Karpas-422 (cell line): ENCODE measurements around the gene BID. TPM values are rescaled to one million over a fixed set of nuclear protein-coding genes. Genes with fewer than 3 reads are reported as not detected.

ENCODE experiments used
- DNase-seq: peaks from one replicate; pipeline ENCODE4 v3.0.0-alpha.2; 2015
- H2AFZ ChIP-seq: fragments of 200-600 bp; sonication (generic); 2 replicates; pipeline ENCODE4 v1.6.1; 2014; ENCODE audit warnings: antibody characterized with exemption, low read length, mixed read lengths
- H3K27ac ChIP-seq: fragments of 200-600 bp; sonication (generic); 2 replicates; pipeline ENCODE4 v1.5.1; 2014; ENCODE audit warnings: mild to moderate bottlenecking, low read length, moderate library complexity
- H3K27me3 ChIP-seq: fragments of 200-600 bp; sonication (generic); 2 replicates; pipeline ENCODE4 v1.6.1; 2014; ENCODE audit warnings: low read length, mixed read lengths
- H3K36me3 ChIP-seq: fragments of 200-600 bp; sonication (generic); 2 replicates; pipeline ENCODE4 v1.6.1; 2014; ENCODE audit warnings: low read length, mixed read lengths; ENCODE audit not compliant: insufficient read depth
- H3K4me1 ChIP-seq: fragments of 200-600 bp; sonication (generic); 2 replicates; pipeline ENCODE4 v1.6.1; 2014; ENCODE audit warnings: mild to moderate bottlenecking, low read length, mixed read lengths
- H3K4me2 ChIP-seq: fragments of 200-600 bp; sonication (generic); 2 replicates; pipeline ENCODE4 v1.6.1; 2014; ENCODE audit warnings: low read length, low read depth, mild to moderate bottlenecking; ENCODE audit not compliant: poor library complexity, severe bottlenecking
- H3K4me3 ChIP-seq: fragments of 200-600 bp; sonication (generic); 2 replicates; pipeline ENCODE4 v1.5.1; 2014; ENCODE audit warnings: mild to moderate bottlenecking, antibody characterized with exemption, low read length, mixed read lengths
- H3K79me2 ChIP-seq: fragments of 200-600 bp; sonication (generic); 2 replicates; pipeline ENCODE4 v1.6.1; 2014; ENCODE audit warnings: mild to moderate bottlenecking, low read length, mixed read lengths
- H3K9ac ChIP-seq: fragments of 200-600 bp; sonication (generic); 2 replicates; pipeline ENCODE4 v1.6.0; 2014; ENCODE audit warnings: low read length
- H3K9me2 ChIP-seq: fragments of 200-600 bp; sonication (generic), shearing (Covaris generic); replicated peaks from 2 replicates; pipeline ENCODE4 v1.6.0; 2014; ENCODE audit warnings: mild to moderate bottlenecking, low read length, moderate library complexity; ENCODE audit not compliant: insufficient read depth
- H3K9me3 ChIP-seq: fragments of 300-700, 200-600 bp; sonication (generic); 2 replicates; pipeline ENCODE4 v1.6.1; 2014; ENCODE audit warnings: low read length, mixed read lengths
- H4K20me1 ChIP-seq: fragments of 200-600 bp; sonication (generic); 2 replicates; pipeline ENCODE4 v1.6.1; 2014; ENCODE audit warnings: mild to moderate bottlenecking, antibody characterized with exemption, low read length, low read depth; ENCODE audit not compliant: insufficient read depth
- total RNA-seq: library from RNA; depleted of rRNA; stranded (reverse); fragments of >200 nt; shearing (Covaris generic); gene quantifications from 2 replicates; pipeline ENCODE4 v1.2.3, GENCODE V29; 2014; ENCODE audit warnings: low replicate concordance

The BID gene
- total RNA-seq, 1 experiment from 2014 or later: 51.7 TPM

GRCh38 chr22:17807578-17808410 is 33.5 kb upstream of the BID start:
- H2AFZ ChIP-seq: no peak overlapping the region

GRCh38 chr22:17807086-17807485 is 32.8 kb upstream of the BID start:
- Histone ChIP-seq H2AFZ (no peak overlapping the region), H3K9me2 (no peaks in the 10 kb centered on the region), H3K79me2 (no peaks in the 10 kb centered on the region), H3K27ac (no peak overlapping the region), H4K20me1 (no peaks in the 10 kb centered on the region), H3K9ac (no peak overlapping the region), H3K36me3 (peaks cover 21% of the 10 kb centered on the region), H3K4me2 (no peak overlapping the region), H3K27me3 (no peaks in the 10 kb centered on the region), H3K4me3 (no peak overlapping the region), H3K9me3 (no peaks in the 10 kb centered on the region), H3K4me1 (no peaks in the 10 kb centered on the region)
- no peak for DNase-seq

More at GRCh38 chr22:17807578-17808410, 33.5 kb upstream of the BID start:
- Histone ChIP-seq H3K36me3 (peaks cover 21% of the 10 kb centered on the region), H3K4me3 (no peak overlapping the region), H3K4me1 (no peaks in the 10 kb centered on the region), H4K20me1 (no peaks in the 10 kb centered on the region), H3K9ac (no peak overlapping the region), H3K79me2 (no peaks in the 10 kb centered on the region), H3K9me2 (no peaks in the 10 kb centered on the region), H3K4me2 (no peak overlapping the region), H3K9me3 (no peaks in the 10 kb centered on the region), H3K27ac (no peak overlapping the region), H3K27me3 (no peaks in the 10 kb centered on the region)
- DNase-seq: no peak

- Histone ChIP-seq H3K9ac (no peak overlapping the region), H3K9me3 (no peaks in the 10 kb centered on the region), H3K4me1 (no peaks in the 10 kb centered on the region), H2AFZ (no peak overlapping the region), H3K4me3 (no peak overlapping the region), H3K36me3 (peaks cover 21% of the 10 kb centered on the region), H3K4me2 (no peak overlapping the region), H3K9me2 (no peaks in the 10 kb centered on the region), H4K20me1 (no peaks in the 10 kb centered on the region), H3K27ac (no peak overlapping the region), H3K79me2 (no peaks in the 10 kb centered on the region), H3K27me3 (no peaks in the 10 kb centered on the region)
- DNase-seq: no peak
Measured at GRCh38 chr22:17806437-17806836, 32.2 kb upstream of the BID start.

- no peaks in the 10 kb centered on the region for H3K9me2 ChIP-seq
- H3K79me2 ChIP-seq: no peaks in the 10 kb centered on the region
- H3K4me1 ChIP-seq: no peaks in the 10 kb centered on the region
- no peaks in the 10 kb centered on the region for H3K27me3 ChIP-seq
- H3K27ac ChIP-seq: no peak overlapping the region
- H3K9me3 ChIP-seq: no peaks in the 10 kb centered on the region
- no peak overlapping the region for H2AFZ ChIP-seq
- no peak overlapping the region for H3K4me2 ChIP-seq
- H3K36me3 ChIP-seq: peaks cover 17% of the 10 kb centered on the region; the same call in 1 of the 2 replicates
- DNase-seq: no peak
- H3K9ac ChIP-seq: no peak overlapping the region
- no peaks in the 10 kb centered on the region for H4K20me1 ChIP-seq
- H3K4me3 ChIP-seq: no peak overlapping the region
Measured at GRCh38 chr22:17804331-17805080, 30.2 kb upstream of the BID start.

- Histone ChIP-seq H3K27me3 (no peaks in the 10 kb centered on the region), H3K9ac (no peak overlapping the region), H3K4me1 (no peaks in the 10 kb centered on the region), H3K9me3 (no peaks in the 10 kb centered on the region), H3K4me2 (no peak overlapping the region), H3K36me3 (peaks cover 17% of the 10 kb centered on the region; the same call in 1 of the 2 replicates), H2AFZ (no peak overlapping the region), H4K20me1 (no peaks in the 10 kb centered on the region), H3K79me2 (no peaks in the 10 kb centered on the region), H3K27ac (no peak overlapping the region), H3K4me3 (no peak overlapping the region), H3K9me2 (no peaks in the 10 kb centered on the region)
- DNase-seq: no peak
Measured at GRCh38 chr22:17803609-17804270, 29.5 kb upstream of the BID start.

GRCh38 chr22:17802822-17803221 is 28.6 kb upstream of the BID start:
- no peak overlapping the region for H3K4me2 ChIP-seq
- H3K79me2 ChIP-seq: no peaks in the 10 kb centered on the region
- H2AFZ ChIP-seq: no peak overlapping the region
- H3K9me3 ChIP-seq: no peaks in the 10 kb centered on the region
- no peak overlapping the region for H3K27ac ChIP-seq
- H3K4me3 ChIP-seq: no peak overlapping the region
- no peaks in the 10 kb centered on the region for H3K27me3 ChIP-seq
- peaks cover 14% of the 10 kb centered on the region; the same call in 1 of the 2 replicates for H3K36me3 ChIP-seq
- no peaks in the 10 kb centered on the region for H3K9me2 ChIP-seq
- H4K20me1 ChIP-seq: no peaks in the 10 kb centered on the region
- no peak overlapping the region for H3K9ac ChIP-seq
- H3K4me1 ChIP-seq: peaks cover 5% of the 10 kb centered on the region; the same call in 1 of the 2 replicates
- DNase-seq: no peak

- Histone ChIP-seq H3K9me2 (no peaks in the 10 kb centered on the region), H3K4me3 (no peak overlapping the region), H3K9ac (no peak overlapping the region), H3K27me3 (no peaks in the 10 kb centered on the region), H3K79me2 (no peaks in the 10 kb centered on the region), H4K20me1 (no peaks in the 10 kb centered on the region), H3K4me1 (peaks cover 9% of the 10 kb centered on the region; the same call in 1 of the 2 replicates), H2AFZ (no peak overlapping the region), H3K9me3 (no peaks in the 10 kb centered on the region), H3K27ac (no peak overlapping the region), H3K36me3 (peaks cover 11% of the 10 kb centered on the region; the same call in 1 of the 2 replicates), H3K4me2 (no peak overlapping the region)
- no peak for DNase-seq
Measured at GRCh38 chr22:17802411-17802810, 28.1 kb upstream of the BID start.
